Motor neuron (in vitro differentiated cells): ENCODE measurements around the gene KRTAP4-7. TPM values are rescaled to one million over a fixed set of nuclear protein-coding genes. Genes with fewer than 3 reads are reported as not detected.
"Not testable (repeated sequence)": the region's sequence is repeated elsewhere in the genome, so short reads cannot be mapped to it uniquely, and the experiment has no call there.

Experiments used
- ATAC-seq, 8 experiments: fragments of 200-7000 bp; cut with Tn5 transposase; replicated peaks in 6 of 8; 2 replicates each; pipeline ENCODE4 v1.8.0; 2021; ENCODE audit warnings: mild to moderate bottlenecking in 8 of 8, moderate library complexity in 8 of 8
- H3K27ac ChIP-seq, 2 donors: fragments of 250-450 bp; sonication (Bioruptor Pico); 2 replicates each; pipeline ENCODE4 v1.9.0; 2021; ENCODE audit warnings: antibody characterized with exemption in 2 of 2, mild to moderate bottlenecking in 2 of 2, moderate library complexity in 1 of 2
- H3K4me1 ChIP-seq, 2 donors: fragments of 250-450 bp; sonication (Bioruptor Pico); replicated peaks in 1 of 2; 2 replicates each; pipeline ENCODE4 v1.6.1; 2021; ENCODE audit warnings: antibody characterized with exemption in 2 of 2, mild to moderate bottlenecking in 2 of 2, moderate library complexity in 1 of 2
- H3K4me3 ChIP-seq, 5 donors: fragments of 250-450 bp; sonication (Bioruptor Pico); 2 replicates each; pipeline ENCODE4 v1.9.0; 2021; ENCODE audit warnings: antibody characterized with exemption in 5 of 5, mild to moderate bottlenecking in 5 of 5, moderate library complexity in 4 of 5
- WGBS, 10 experiments: fragments of 450-650 bp; shearing (Covaris generic); methylation state at CpG; one replicate each; pipeline ENCODE4 v1.0.0; 2022; 5-methylcytosine and 5-hydroxymethylcytosine counted together
- in situ Hi-C, 9 experiments: fragments of 400-800 bp; cut with MboI; loops; one replicate each; pipeline ENCODE4 v1.15.0; 2021; ENCODE audit warnings: low sequenced_read_pairs in 9 of 9, low pct_unique_long_range_greater_than_20kb in 2 of 9; ENCODE audit not compliant: unreplicated experiment in 9 of 9
- total RNA-seq, 8 experiments: library from RNA; unstranded; fragments of 300-600 nt; gene quantifications; 2 replicates each; pipeline versions ENCODE4 v1.2.3 to v1.2.4, GENCODE V29; 2022

The KRTAP4-7 gene
- total RNA-seq, result under 1 TPM in 1 of 8 experiments, not detected in 7; 0.52 TPM

DNA sequence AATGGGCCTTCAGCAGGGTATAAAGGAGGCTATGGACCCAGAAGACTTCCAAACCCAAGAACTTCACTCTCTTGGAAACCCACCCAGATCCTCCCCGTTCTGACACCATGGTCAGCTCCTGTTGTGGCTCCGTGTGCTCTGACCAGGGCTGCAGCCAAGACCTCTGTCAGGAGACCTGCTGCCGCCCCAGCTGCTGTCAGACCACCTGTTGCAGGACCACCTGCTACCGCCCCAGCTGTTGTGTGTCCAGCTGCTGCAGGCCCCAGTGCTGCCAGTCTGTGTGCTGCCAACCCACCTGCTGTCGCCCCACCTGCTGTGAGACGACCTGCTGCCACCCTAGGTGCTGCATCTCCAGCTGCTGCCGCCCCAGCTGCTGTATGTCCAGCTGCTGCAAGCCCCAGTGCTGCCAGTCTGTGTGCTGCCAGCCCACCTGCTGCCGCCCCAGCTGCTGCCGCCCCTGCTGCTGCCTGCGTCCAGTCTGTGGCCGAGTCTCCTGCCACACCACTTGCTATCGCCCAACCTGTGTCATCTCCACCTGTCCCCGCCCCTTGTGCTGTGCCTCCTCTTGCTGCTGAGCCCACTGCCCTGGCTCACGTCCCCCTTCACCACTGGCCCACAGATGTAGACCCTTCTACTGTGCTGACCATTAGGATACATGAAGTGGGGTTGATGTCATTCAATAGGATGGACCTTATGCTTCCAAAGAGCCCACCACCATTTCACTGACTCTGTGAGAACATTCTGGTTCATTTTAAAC lies at the start of gene KRTAP4-7:
TSS of gene KRTAP4-7 (plus strand) at position 51 of the 757 bp plus-strand sequence. CDS start at position 108, 57 bp downstream.
- H3K4me1 ChIP-seq, H3K27ac ChIP-seq, in situ Hi-C loops, H3K4me3 ChIP-seq, ATAC-seq: not testable (repeated sequence)
- WGBS, 10 experiments, result 0 to 67% methylated on average over 1 of the region's 14 CpGs; no CpG with 5 or more reads in 8 of the 10 experiments

DNA sequence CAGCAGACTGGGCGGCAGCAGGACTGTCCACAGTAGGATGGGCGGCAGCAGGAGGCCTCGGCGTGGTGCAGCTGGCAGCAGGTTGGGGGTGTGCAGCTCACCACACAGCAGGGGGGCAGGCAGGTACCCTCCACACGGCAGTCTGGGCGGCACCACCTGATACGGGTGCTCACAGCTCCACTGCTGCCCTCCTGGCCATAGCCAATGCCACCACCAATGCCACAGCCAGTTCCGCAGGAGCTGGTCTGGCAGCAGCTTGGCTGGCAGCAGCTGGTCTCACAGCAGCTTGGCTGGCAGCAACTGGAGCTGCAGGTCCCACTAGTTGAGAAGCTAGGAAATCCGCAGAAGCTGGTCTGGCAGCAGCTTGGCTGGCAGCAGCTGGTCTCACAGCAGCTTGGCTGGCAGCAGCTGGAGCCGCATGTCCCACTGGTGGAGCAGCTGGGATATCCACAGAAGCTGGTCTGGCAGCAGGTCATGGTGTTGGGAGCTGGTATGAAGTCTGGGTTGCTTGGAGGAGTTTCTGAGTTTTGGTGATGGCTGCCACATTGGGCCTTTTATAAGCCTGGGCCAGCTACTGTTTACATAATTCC lies 49.5 kb upstream of the KRTAP4-7 start, which contains the start of gene KRTAP1-3:
TSS of gene KRTAP1-3 (minus strand) at position 529 of the 590 bp plus-strand sequence. CDS start at position 476, 53 bp downstream.
- H3K27ac ChIP-seq, H3K4me3 ChIP-seq, in situ Hi-C loops, ATAC-seq, H3K4me1 ChIP-seq: not testable (repeated sequence)
- 70 to 100% (median 89%) methylated on average over 2 to 6 of the region's 10 CpGs; no CpG with 5 or more reads in 4 of the 10 experiments for WGBS, 10 experiments

DNA sequence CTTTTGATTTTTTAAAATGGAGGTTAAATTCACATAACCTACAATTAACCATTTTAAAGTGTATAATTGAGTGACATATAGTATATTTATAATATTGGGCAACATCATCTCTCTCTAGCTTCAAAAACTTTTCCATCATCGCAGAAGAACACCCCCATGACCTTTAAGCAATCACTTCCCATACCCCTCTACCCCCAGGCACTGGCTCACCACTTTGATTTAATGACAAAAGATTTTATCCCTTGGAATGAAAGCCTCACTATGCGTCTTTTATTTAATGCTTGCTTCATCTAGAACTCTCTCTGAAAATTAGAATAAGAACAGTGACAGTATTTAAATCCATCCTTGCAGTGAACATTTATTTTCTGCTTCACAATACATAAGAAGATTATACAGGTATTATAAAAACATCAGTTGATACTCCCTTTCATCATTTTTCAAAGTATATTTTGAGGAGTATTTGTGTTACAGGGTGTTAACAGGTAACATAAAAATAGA lies 46.0 kb upstream of the KRTAP4-7 start:
- Histone ChIP-seq H3K4me3 (no peak overlapping the region), H3K27ac (no peak overlapping the region), H3K4me1 (no peaks in the 10 kb centered on the region)
- WGBS, 10 experiments, result 38 to 100% (median 50%) methylated on average over 1 to 2 of the region's 2 CpGs; no CpG with 5 or more reads in 1 of the 10 experiments
- no peak for ATAC-seq
- in situ Hi-C loops, result no loop called here

DNA sequence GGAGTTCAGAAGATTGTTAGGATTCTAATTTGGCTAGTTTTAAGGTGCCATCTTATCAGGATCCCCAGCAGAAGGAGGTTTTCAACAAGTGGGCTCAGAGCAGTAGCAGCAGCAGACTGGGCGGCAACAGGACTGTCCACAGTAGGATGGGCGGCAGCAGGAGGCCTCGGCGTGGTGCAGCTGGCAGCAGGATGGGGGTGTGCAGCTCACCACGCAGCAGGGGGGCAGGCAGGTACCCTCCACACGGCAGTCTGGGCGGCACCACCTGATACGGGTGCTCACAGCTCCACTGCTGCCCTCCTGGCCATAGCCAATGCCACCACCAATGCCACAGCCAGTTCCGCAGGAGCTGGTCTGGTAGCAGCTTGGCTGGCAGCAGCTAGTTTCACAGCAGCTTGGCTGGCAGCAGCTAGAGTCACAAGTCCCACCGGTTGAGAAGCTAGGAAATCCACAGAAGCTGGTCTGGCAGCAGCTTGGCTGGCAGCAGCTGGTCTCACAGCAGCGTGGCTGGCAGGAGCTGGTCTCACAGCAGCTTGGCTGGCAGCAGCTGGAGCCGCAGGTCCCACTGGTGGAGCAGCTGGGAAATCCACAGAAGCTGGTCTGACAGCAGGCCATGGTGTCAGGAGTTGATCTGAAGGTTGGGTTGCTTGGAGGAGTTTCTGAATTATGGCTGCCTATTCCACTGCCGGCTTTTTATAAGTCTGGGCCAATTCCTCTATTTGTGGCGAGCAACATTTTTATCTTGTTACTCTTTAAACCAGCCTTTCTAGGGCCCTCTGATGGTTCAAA lies 43.0 kb upstream of the KRTAP4-7 start, which contains the start of gene KRTAP1-1:
TSS of gene KRTAP1-1 (minus strand) at position 668 of the 789 bp plus-strand sequence. CDS start at position 615, 53 bp downstream.
- H3K27ac ChIP-seq, ATAC-seq, H3K4me3 ChIP-seq, H3K4me1 ChIP-seq, in situ Hi-C loops: not testable (repeated sequence)
- WGBS, 10 experiments, result 0 to 100% (median 53%) methylated on average over 1 to 10 of the region's 14 CpGs; no CpG with 5 or more reads in 1 of the 10 experiments

DNA sequence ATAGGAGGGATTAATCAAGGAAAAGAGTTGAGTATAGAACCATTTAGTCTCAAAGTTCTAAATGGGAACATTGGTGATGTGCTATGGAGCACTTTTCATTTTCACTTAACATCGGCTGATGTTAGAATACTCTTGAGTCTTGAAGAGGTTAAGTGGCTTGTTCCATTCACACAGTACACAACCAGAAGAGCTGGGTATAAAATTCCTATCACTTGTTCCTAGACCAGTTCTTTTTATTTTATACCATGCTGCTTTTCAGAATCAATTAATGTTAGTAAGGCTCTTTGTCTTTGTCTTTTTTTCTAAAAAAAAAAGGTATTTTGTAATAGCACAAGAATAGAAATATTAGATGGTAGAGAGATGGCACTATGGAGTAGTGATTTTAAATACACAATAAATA lies 41.0 kb upstream of the KRTAP4-7 start:
- Histone ChIP-seq H3K4me1 (no peaks in the 10 kb centered on the region), H3K27ac (no peak overlapping the region), H3K4me3 (no peak overlapping the region)
- 85 to 100% (median 100%) methylated on average over 1 of the region's 1 CpG; no CpG with 5 or more reads in 1 of the 10 experiments for WGBS, 10 experiments
- in situ Hi-C loops, result no loop called here
- no peak for ATAC-seq

DNA sequence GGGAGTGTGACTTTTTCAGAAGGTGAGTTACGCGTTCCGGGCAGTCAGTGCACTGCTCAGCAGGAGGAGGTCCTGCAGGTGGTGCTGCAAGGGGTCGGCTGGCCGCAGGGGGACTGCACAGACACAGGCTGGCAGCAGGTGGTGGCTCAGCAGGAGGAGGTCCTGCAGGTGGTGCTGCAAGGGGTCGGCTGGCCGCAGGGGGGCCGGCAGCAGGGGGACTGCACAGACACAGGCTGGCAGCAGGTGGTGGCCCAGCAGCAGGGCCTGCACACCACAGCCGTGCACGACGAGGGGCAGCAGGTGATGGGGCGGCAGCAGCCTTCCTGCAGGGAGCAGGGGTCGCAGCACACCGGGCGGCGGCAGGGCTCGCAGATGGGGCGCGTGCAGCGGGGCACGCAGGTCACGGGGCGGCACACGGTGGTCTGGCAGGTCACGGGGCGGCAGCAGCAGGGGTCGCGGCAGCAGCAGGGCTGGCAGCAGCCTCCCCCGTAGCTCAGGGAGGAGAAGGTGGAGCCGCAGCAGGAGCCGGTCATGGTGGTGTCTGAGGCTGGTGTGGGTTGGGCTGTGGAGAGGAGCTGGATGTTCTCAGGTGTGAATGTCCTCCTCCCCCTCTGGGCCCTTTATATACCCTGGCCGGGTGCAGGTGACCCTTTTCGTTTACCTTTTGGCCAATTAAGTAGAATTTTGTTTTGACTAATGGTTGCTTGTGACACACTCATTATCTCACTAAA lies 37.0 kb upstream of the KRTAP4-7 start, which contains the start of gene KRTAP2-1:
TSS of gene KRTAP2-1 (minus strand) at position 582 of the 731 bp plus-strand sequence. CDS start at position 533, 49 bp downstream.
- H3K4me3 ChIP-seq, ATAC-seq, in situ Hi-C loops, H3K27ac ChIP-seq, H3K4me1 ChIP-seq: not testable (repeated sequence)
- 80 to 100% (median 88%) methylated on average over 1 to 2 of the region's 33 CpGs; no CpG with 5 or more reads in 6 of the 10 experiments for WGBS, 10 experiments

DNA sequence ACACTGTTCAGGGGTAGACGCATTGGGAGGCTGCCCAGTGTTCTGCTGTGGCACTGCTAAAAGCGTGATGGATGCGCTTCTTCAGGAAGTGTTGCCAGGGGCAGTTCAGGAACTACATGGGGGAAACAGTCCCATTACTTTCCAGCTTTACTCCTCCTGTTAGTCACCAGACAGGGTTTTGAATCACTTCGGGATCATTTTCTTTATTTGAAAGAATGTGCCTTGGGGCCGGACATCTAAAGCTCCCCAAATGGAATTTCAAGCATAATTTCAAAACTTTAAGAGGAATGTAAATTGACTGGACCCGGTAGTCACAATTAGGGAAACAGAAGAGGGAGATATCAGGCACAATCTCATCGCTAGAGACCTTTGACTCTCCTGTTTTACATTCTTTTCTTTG lies 35.5 kb upstream of the KRTAP4-7 start:
- ATAC-seq, result peak in 1 of 8 experiments; percentile 81
- Histone ChIP-seq H3K4me1 (no peaks in the 10 kb centered on the region), H3K27ac (no peak overlapping the region), H3K4me3 (no peak overlapping the region)
- in situ Hi-C loops, result no loop called here
- 0 to 73% (median 51%) methylated on average over 1 to 7 of the region's 7 CpGs; no CpG with 5 or more reads in 2 of the 10 experiments for WGBS, 10 experiments

DNA sequence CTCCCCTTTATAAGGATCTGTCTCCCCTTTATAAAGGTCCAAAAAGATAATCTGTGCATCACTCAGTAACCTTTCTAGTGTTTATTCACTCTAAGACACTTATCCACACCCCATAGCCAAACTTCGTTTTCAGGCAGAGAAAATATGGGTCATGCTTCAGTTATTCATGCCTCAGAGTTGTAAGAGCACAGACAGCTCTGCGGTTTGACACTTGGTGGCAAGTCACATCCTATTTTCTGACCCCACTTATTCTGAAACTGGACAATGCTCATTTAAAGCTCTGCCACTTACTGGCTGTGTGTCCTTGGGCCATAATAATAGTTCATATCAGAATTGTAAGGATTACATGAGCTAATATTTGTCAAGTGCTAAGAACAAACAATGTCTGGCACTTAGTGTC lies 34.8 kb upstream of the KRTAP4-7 start:
- no peaks in the 10 kb centered on the region for H3K4me1 ChIP-seq
- WGBS, 10 experiments, result 0 to 100% (median 64%) methylated on average over 1 to 2 of the region's 2 CpGs; no CpG with 5 or more reads in 4 of the 10 experiments
- ATAC-seq, result no peak
- no peak overlapping the region for H3K4me3 ChIP-seq
- H3K27ac ChIP-seq, result no peak overlapping the region
- in situ Hi-C loops, result no loop called here

DNA sequence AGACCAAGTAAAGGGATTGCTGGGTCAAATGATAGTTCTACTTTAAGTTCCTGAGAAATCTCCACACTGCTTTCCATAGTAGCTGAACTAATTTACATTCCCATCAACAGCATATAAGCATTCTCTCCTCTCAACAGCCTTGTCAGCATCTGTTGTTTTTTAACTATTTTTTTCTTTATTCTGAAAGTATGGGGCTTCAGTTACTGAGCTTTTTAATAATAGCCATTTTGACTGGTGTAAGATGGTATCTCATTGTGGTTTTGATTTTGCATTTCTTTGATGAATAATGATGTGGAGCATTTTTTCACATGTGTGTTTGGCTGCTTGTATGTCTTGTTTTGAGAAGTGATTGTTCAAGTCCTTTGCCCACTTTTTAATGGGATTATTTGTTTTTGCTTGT lies 31.4 kb upstream of the KRTAP4-7 start:
- Histone ChIP-seq H3K4me3 (no peak overlapping the region), H3K27ac (no peak overlapping the region), H3K4me1 (no peaks in the 10 kb centered on the region)
- in situ Hi-C loops, result no loop called here
- ATAC-seq, result peak in 1 of 8 experiments; percentile 19

DNA sequence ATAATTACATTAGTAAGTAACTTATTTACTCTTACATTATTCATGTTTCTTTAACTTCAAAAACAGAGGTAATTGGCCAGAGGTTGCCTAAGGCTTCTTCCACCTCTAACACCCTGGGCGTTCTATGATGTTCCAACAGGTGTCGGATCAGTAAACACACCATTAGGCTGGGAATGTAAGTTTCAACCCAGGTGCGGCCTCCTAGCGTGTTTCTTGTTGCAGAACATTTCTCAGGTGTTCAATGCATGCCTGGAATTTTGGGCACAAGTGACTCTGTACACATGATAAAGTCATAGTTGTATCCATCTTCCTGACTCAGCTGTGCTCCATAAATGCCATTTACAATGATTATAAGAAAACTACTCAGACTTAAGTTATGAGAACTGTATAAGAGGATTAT lies 29.9 kb upstream of the KRTAP4-7 start:
- in situ Hi-C loops, result no loop called here
- H3K4me1 ChIP-seq, result no peaks in the 10 kb centered on the region
- no peak overlapping the region for H3K27ac ChIP-seq
- 75 to 94% (median 90%) methylated on average over 2 to 4 of the region's 4 CpGs; no CpG with 5 or more reads in 3 of the 10 experiments for WGBS, 10 experiments
- H3K4me3 ChIP-seq, result no peak overlapping the region
- ATAC-seq, result no peak

DNA sequence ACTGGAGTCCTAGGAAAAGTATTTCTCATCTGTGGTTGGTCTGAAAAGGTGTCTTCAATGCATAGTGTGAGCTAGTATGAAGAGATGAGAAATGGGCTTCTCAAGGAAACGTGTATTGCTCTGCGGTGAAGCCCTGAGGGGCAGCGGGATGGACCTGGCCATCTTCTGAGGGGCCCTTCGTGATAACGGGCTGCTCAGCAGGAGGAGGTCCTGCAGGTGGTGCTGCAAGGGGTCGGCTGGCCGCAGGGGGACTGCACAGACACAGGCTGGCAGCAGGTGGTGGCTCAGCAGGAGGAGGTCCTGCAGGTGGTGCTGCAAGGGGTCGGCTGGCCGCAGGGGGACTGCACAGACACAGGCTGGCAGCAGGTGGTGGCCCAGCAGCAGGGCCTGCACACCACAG lies 29.4 kb upstream of the KRTAP4-7 start:
- ATAC-seq, H3K27ac ChIP-seq, in situ Hi-C loops, H3K4me3 ChIP-seq, H3K4me1 ChIP-seq: not testable (repeated sequence)
- WGBS, 10 experiments, result 20 to 93% (median 77%) methylated on average over 1 to 5 of the region's 9 CpGs; no CpG with 5 or more reads in 6 of the 10 experiments

DNA sequence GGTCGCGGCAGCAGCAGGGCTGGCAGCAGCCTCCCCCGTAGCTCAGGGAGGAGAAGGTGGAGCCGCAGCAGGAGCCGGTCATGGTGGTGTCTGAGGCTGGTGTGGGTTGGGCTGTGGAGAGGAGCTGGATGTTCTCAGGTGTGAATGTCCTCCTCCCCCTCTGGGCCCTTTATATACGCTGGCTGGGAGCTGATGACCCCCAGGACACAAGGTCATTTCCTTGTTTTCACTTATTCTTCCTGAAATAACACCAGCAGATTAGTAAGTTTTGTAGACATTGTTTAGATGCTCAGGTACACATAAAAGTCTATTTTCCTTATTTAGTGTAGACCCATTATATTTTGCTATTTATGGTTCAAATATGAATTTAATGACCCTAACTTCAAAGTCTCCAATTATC lies 28.8 kb upstream of the KRTAP4-7 start, which contains the start of gene KRTAP2-2:
TSS of gene KRTAP2-2 (minus strand) at position 101 of the 400 bp plus-strand sequence. CDS start at position 82, 19 bp downstream.
- no CpG with 5 or more reads among the region's 6 CpGs for WGBS, 10 experiments

More for the DNA sequence above, 28.8 kb upstream of the KRTAP4-7 start, which contains the start of gene KRTAP2-2:
- H3K4me1 ChIP-seq, H3K27ac ChIP-seq, H3K4me3 ChIP-seq, ATAC-seq, in situ Hi-C loops: not testable (repeated sequence)
